Endothelial cell of umbilical vein (primary cell): Measurements from ENCODE around the gene NXPH1. TPM values are rescaled to one million over a fixed set of nuclear protein-coding genes. Genes with fewer than 3 reads are reported as not detected.

Experiments used
- BruUV-seq: library from RNA; stranded (reverse); fragments of 400-500 nt; replicated peaks from 2 replicates; lab custom pipeline; 2021; lab: Mats Ljungman, UMichigan
- CTCF ChIA-PET: fragments of 300-600, 350-600 bp; sonication (Branson Sonifier 250); formaldehyde crosslinking; loops from one replicate; lab custom pipeline; 2021; ENCODE audit warnings: antibody characterized with exemption, inconsistent platforms; lab: Charles Lee
- POLR2A ChIA-PET: fragments of 300-600, 350-600 bp; sonication (Branson Sonifier 250); formaldehyde crosslinking; loops from one replicate; lab custom pipeline; 2021; ENCODE audit warnings: antibody characterized with exemption, inconsistent platforms; lab: Charles Lee
- DNase-seq: peaks from one replicate; pipeline ENCODE4 v3.0.0-alpha.2; 2011; ENCODE audit warnings: low read depth, low spot score
- FAIRE-seq: peaks from 2 replicates; lab custom pipeline; 2011; peaks lifted over from hg19 to GRCh38; lab: Jason Lieb, UNC
- H2AFZ ChIP-seq: 2 replicates; pipeline ENCODE4 v1.6.0; 2012; ENCODE audit warnings: low read depth, low read length, control low read depth, inconsistent platforms
- H3K27ac ChIP-seq: 2 replicates; pipeline ENCODE4 v1.5.1; 2011; ENCODE audit warnings: low read depth, mild to moderate bottlenecking, control low read depth, low read length, moderate library complexity; ENCODE audit not compliant: insufficient read depth
- H3K27me3 ChIP-seq, 2 experiments: 2 replicates each; pipeline versions ENCODE4 v1.6.0 to v1.6.1; 2011; ENCODE audit warnings: low read length in 2 of 2, mixed read lengths in 1 of 2; ENCODE audit not compliant: control insufficient read depth in 2 of 2, insufficient read depth in 2 of 2
- H3K36me3 ChIP-seq, 2 experiments: 2 replicates in 1 of 2; 3 replicates in 1 of 2; pipeline ENCODE4 v1.5.1; 2011; ENCODE audit warnings: low read length in 2 of 2, mild to moderate bottlenecking in 1 of 2, moderate library complexity in 1 of 2; ENCODE audit not compliant: control insufficient read depth in 2 of 2, insufficient read depth in 2 of 2; ENCODE audit errors: extremely low read depth in 1 of 2
- H3K4me1 ChIP-seq: 3 replicates; pipeline ENCODE4 v1.5.1; 2011; ENCODE audit warnings: mild to moderate bottlenecking, low read length; ENCODE audit not compliant: control insufficient read depth, insufficient read depth; ENCODE audit errors: extremely low read depth
- H3K4me2 ChIP-seq: 2 replicates; pipeline ENCODE4 v1.6.1; 2011; ENCODE audit warnings: low read length, control low read depth, mixed read lengths; ENCODE audit not compliant: insufficient read depth
- H3K4me3 ChIP-seq, 3 experiments: fragments of 200-600 bp in 1 of 3; sonication (generic), shearing (Covaris generic) in 1 of 3; replicated peaks in 1 of 3; 2 replicates each; pipeline ENCODE4 v1.5.1; 2011 to 2016; ENCODE audit warnings: control low read depth in 3 of 3, low read length in 3 of 3, mild to moderate bottlenecking in 2 of 3, inconsistent platforms in 1 of 3, low read depth in 1 of 3, moderate library complexity in 1 of 3; ENCODE audit not compliant: insufficient read depth in 1 of 3
- H3K79me2 ChIP-seq: 2 replicates; pipeline ENCODE4 v1.6.0; 2012; ENCODE audit warnings: low read length, inconsistent platforms; ENCODE audit not compliant: control insufficient read depth, insufficient read depth
- H3K9ac ChIP-seq: replicated peaks from 2 replicates; pipeline ENCODE3; 2011; ENCODE audit warnings: low read length, control low read depth; ENCODE audit not compliant: insufficient read depth; ENCODE audit errors: extremely low read depth
- H3K9me1 ChIP-seq: replicated peaks from 3 replicates; pipeline ENCODE4 v1.6.0; 2011; ENCODE audit warnings: mild to moderate bottlenecking, low read length; ENCODE audit not compliant: control insufficient read depth, insufficient read depth; ENCODE audit errors: extremely low read depth
- H3K9me3 ChIP-seq: replicated peaks from 2 replicates; pipeline ENCODE4 v1.5.1; 2012; ENCODE audit warnings: low read length, inconsistent platforms; ENCODE audit not compliant: control insufficient read depth, insufficient read depth
- H4K20me1 ChIP-seq: replicated peaks from 2 replicates; pipeline ENCODE3; 2011; ENCODE audit warnings: mild to moderate bottlenecking, low read length; ENCODE audit not compliant: control insufficient read depth, insufficient read depth; ENCODE audit errors: extremely low read depth
- EZH2 ChIP-seq: IDR thresholded peaks from 2 replicates; pipeline ENCODE4 v1.6.1; 2012; ENCODE audit warnings: borderline replicate concordance, low read depth, mild to moderate bottlenecking, moderate library complexity, low read length, inconsistent platforms; ENCODE audit not compliant: severe bottlenecking
- FOS ChIP-seq: IDR thresholded peaks from 2 replicates; pipeline ENCODE4 v1.6.1; 2011; ENCODE audit warnings: mild to moderate bottlenecking, low read length, moderate library complexity, borderline replicate concordance; ENCODE audit not compliant: insufficient read depth
- GATA2 ChIP-seq: IDR thresholded peaks from 2 replicates; pipeline ENCODE4 v1.7.0; 2011; ENCODE audit warnings: low read depth, mild to moderate bottlenecking, moderate library complexity, mixed read lengths, low read length; ENCODE audit not compliant: insufficient read length, insufficient read depth
- JUN ChIP-seq: IDR thresholded peaks from 2 replicates; pipeline ENCODE4 v1.6.1; 2011; ENCODE audit warnings: borderline replicate concordance, low read depth; ENCODE audit not compliant: insufficient read length, insufficient read depth
- MYC ChIP-seq: IDR thresholded peaks from one replicate; pipeline ENCODE4 v1.6.1; 2011; ENCODE audit warnings: mild to moderate bottlenecking, low read depth, low read length
- POLR2A ChIP-seq: IDR thresholded peaks from 2 replicates; pipeline ENCODE4 v1.6.1; 2012; ENCODE audit warnings: low read depth, mild to moderate bottlenecking, control low read depth, low read length
- POLR2AphosphoS5 ChIP-seq: IDR thresholded peaks from 2 replicates; pipeline ENCODE4 v1.6.1; 2012; ENCODE audit warnings: low read depth, mild to moderate bottlenecking, control low read depth, low read length, moderate library complexity; ENCODE audit not compliant: insufficient read depth
- dilution Hi-C: fragments of 300-500 bp; cut with MboI; formaldehyde crosslinking; loops from one replicate; pipeline ENCODE4 v1.15.0; 2019; ENCODE audit warnings: low sequenced_read_pairs; ENCODE audit not compliant: extremely low pct_ligation_motif_present
- intact Hi-C: fragments of 100-400 bp; cut with micrococcal nuclease; formaldehyde crosslinking; loops from one replicate; pipeline ENCODE4 v1.10.0; 2022
- polyA plus RNA-seq, 4 experiments: library from polyadenylated mRNA; depleted of rRNA in 3 of 4; stranded (reverse) in 3 of 4; unstranded in 1 of 4; fragments of >200 nt; gene quantifications; 2 replicates each; pipeline versions ENCODE4 v1.2.1 to v1.2.3, GENCODE V29; 2011 to 2012; ENCODE audit warnings: missing spikeins in 1 of 4
- total RNA-seq: library from RNA; stranded (reverse); gene quantifications from 2 replicates; pipeline ENCODE4 v1.2.3, GENCODE V29; 2021
- TF ChIP-seq, protein P1 (sequence below): IDR thresholded peaks from 2 replicates; pipeline ENCODE4 v1.6.1; 2011; ENCODE audit not compliant: insufficient read depth, insufficient read length
- TF ChIP-seq, protein P2 (sequence below), 2 donors: IDR thresholded peaks; 1 replicate in 1 of 2; 2 replicates in 1 of 2; pipeline ENCODE4 v1.5.1; 2011; ENCODE audit warnings: low read length in 2 of 2, mild to moderate bottlenecking in 2 of 2, moderate library complexity in 2 of 2, control low read depth in 1 of 2, inconsistent platforms in 1 of 2, low read depth in 1 of 2; ENCODE audit not compliant: insufficient read depth in 1 of 2; ENCODE audit errors: extremely low read depth in 1 of 2

NXPH1 gene
- total and polyA plus RNA-seq, 2 donors (not counting 3 experiments of a cell fraction or from before 2014, with no cell fraction given): not detected

DNA sequence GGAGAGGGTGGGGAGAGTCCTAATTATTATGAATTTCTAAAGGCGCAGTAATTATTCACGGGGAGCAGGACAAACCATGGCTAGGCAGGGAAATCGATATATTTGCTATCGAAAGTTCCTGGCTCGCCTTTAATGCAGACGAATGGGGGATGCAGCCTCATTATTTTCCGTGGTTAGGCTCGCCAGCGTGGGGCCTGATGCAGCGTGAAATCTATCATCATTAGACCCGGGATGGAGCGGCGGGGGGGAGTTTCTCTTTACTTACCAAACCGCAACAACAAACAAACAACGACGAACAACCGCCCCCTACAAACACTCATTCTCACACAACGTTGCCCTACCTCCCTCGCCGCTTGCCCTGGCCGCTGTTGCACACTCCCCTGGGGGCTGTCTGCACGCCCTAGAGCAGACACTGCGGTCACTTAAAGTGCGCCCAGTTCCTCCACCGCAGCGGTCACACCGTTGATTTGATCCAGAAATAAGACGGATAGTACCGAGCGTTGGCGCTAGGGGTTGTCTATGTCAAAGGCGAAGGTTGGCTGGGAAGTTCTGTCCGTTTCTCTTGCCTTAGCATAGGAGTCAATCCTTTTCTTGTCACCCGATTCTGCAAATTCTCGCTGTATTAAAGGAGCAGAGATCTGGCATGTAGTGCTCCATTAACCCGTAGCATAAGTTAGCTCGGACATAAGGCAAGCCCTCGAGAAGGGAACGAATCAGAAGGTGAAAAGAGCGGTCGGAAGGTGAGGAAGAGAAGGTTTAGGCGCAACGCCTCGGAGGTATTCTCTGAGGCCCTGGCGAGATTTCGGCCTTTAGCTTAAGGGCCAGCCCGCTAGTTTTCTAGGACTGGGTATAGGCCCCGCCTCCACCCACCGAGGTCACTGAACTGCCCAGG, 10.4 kb downstream of the NXPH1 start:
- Histone ChIP-seq H3K27me3 (peaks cover 24 to 28% of the 10 kb centered on the region in 2 experiments), H3K36me3 (no peaks in the 10 kb centered on the region), H3K4me2 (no peak overlapping the region), H3K27ac (no peak overlapping the region), H3K9me3 (no peaks in the 10 kb centered on the region), H3K4me3 (no peak overlapping the region), H3K4me1 (no peaks in the 10 kb centered on the region), H3K9ac (no peak overlapping the region), H3K79me2 (no peaks in the 10 kb centered on the region), H4K20me1 (no peaks in the 10 kb centered on the region), H2AFZ (no peak overlapping the region), H3K9me1 (no peaks in the 10 kb centered on the region)
- CTCF ChIA-PET: no interaction called here
- FAIRE-seq (no peak), DNase-seq (no peak)
- dilution Hi-C loops: no loop called here
- POLR2A ChIA-PET: no interaction called here
- BruUV-seq: no TSS peak
- intact Hi-C loops: no loop called here
- TF ChIP-seq EZH2: no peak
- no peak for TF ChIP-seq POLR2A
- TF ChIP-seq, protein P1, sequence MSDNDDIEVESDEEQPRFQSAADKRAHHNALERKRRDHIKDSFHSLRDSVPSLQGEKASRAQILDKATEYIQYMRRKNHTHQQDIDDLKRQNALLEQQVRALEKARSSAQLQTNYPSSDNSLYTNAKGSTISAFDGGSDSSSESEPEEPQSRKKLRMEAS: no peak
- no peak for TF ChIP-seq POLR2AphosphoS5
- no peak for TF ChIP-seq MYC
- no peak for TF ChIP-seq JUN
- TF ChIP-seq GATA2: no peak
- TF ChIP-seq, protein P2, sequence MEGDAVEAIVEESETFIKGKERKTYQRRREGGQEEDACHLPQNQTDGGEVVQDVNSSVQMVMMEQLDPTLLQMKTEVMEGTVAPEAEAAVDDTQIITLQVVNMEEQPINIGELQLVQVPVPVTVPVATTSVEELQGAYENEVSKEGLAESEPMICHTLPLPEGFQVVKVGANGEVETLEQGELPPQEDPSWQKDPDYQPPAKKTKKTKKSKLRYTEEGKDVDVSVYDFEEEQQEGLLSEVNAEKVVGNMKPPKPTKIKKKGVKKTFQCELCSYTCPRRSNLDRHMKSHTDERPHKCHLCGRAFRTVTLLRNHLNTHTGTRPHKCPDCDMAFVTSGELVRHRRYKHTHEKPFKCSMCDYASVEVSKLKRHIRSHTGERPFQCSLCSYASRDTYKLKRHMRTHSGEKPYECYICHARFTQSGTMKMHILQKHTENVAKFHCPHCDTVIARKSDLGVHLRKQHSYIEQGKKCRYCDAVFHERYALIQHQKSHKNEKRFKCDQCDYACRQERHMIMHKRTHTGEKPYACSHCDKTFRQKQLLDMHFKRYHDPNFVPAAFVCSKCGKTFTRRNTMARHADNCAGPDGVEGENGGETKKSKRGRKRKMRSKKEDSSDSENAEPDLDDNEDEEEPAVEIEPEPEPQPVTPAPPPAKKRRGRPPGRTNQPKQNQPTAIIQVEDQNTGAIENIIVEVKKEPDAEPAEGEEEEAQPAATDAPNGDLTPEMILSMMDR (IDR thresholded peaks at IDR 0.05; ENCODE audit: extremely low read depth in 1 of 2, insufficient read depth in 1 of 2, low read depth in 1 of 2, low read length in 2 of 2): no peak
- no peak for TF ChIP-seq FOS
